ENCODE data around the gene JAG1. TPM values are rescaled to one million over a fixed set of nuclear protein-coding genes. Genes with fewer than 3 reads are reported as not detected.

The JAG1 gene
- total RNA-seq, 1 donor from 2014 or later, result 278 TPM

DNA sequence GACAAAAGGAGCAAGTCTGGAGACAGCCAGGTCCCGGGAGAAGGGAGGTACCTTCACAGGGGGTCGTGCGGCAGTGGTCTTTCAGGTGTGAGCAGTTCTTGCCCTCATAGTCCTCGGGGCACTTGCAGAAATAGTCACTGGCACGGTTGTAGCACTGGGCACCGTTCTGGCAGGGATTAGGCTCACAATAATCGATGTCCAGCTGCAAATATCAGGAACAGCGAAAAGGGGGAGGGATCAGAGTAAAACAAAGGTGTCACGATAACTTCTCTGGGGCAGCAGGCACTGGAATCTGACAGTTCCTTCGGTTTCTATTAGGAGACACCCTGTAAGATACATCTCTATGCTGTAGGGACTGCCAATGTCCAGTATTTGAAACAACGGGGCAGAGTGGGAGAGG is 25.9 kb downstream of the JAG1 start:
- peaks cover 53% of the 10 kb centered on the region for H3K4me1 ChIP-seq (ENCODE audit: insufficient read depth, low read length)
- TF ChIP-seq, protein P1, sequence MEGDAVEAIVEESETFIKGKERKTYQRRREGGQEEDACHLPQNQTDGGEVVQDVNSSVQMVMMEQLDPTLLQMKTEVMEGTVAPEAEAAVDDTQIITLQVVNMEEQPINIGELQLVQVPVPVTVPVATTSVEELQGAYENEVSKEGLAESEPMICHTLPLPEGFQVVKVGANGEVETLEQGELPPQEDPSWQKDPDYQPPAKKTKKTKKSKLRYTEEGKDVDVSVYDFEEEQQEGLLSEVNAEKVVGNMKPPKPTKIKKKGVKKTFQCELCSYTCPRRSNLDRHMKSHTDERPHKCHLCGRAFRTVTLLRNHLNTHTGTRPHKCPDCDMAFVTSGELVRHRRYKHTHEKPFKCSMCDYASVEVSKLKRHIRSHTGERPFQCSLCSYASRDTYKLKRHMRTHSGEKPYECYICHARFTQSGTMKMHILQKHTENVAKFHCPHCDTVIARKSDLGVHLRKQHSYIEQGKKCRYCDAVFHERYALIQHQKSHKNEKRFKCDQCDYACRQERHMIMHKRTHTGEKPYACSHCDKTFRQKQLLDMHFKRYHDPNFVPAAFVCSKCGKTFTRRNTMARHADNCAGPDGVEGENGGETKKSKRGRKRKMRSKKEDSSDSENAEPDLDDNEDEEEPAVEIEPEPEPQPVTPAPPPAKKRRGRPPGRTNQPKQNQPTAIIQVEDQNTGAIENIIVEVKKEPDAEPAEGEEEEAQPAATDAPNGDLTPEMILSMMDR (IDR thresholded peaks at IDR 0.05; ENCODE audit: insufficient read depth, low read depth, low read length), result no peak
- H3K4me3 Mint-ChIP-seq (ENCODE audit: unreplicated experiment), result peak overlapping the region; percentile 31

DNA sequence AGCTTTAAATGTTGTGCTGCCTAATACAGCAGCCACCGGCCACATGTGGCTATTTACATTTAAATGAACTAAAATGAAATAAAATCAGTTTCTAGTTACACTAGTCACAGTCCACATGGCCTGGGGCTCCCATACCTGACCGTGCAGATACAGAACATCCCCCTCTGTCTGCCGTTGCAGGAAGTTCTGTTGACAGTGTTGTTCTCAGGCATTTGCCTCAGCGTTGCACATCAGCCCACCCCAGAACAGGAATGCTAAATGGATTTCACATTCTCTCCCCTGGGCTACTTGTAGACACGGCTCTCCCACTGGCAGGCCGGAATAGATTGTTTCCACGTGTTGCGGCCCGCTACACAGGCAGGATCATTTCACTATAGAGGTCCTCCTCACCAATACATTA is 26.3 kb downstream of the JAG1 start:
- no peak for DNase-seq (ENCODE audit: low read depth)
- no peak overlapping the region for H3K4me3 ChIP-seq (ENCODE audit: insufficient read depth, low read depth, low read length)
- TF ChIP-seq EZH2 (IDR thresholded peaks at IDR 0.05; ENCODE audit: insufficient read depth, low read length), result no peak
- TF ChIP-seq, protein P1 (IDR thresholded peaks at IDR 0.05; ENCODE audit: insufficient read depth, low read depth, low read length), result peak; percentile 17
- peak overlapping the region; percentile 98 for H3K27ac Mint-ChIP-seq (ENCODE audit: unreplicated experiment)
- peaks cover 52% of the 10 kb centered on the region for H3K36me3 ChIP-seq (ENCODE audit: insufficient read depth, low read length)
- H3K4me1 ChIP-seq (ENCODE audit: insufficient read depth, low read length), result peaks cover 49% of the 10 kb centered on the region
- peaks cover 77% of the 10 kb centered on the region for H3K4me1 Mint-ChIP-seq (ENCODE audit: low read depth, unreplicated experiment)
- H4K20me1 ChIP-seq (ENCODE audit: insufficient read depth, low read length), result peaks cover 52% of the 10 kb centered on the region
- no peak overlapping the region for H3K4me2 ChIP-seq (ENCODE audit: low read length)
- H3K36me3 Mint-ChIP-seq (ENCODE audit: low read depth, unreplicated experiment), result peaks cover 45% of the 10 kb centered on the region
- H2AFZ ChIP-seq (ENCODE audit: low read depth, low read length), result no peak overlapping the region
- no peaks in the 10 kb centered on the region for H3K27me3 Mint-ChIP-seq (ENCODE audit: low read depth, unreplicated experiment)
- H3K27me3 ChIP-seq (ENCODE audit: insufficient read depth, low read length), result no peaks in the 10 kb centered on the region
- peaks cover 14% of the 10 kb centered on the region for H3K79me2 ChIP-seq (ENCODE audit: insufficient read depth, low read length)
- H3K9me3 ChIP-seq (ENCODE audit: insufficient read depth, low read depth, low read length), result no peaks in the 10 kb centered on the region
- peak overlapping the region; percentile 31 for H3K4me3 Mint-ChIP-seq (ENCODE audit: unreplicated experiment)
- no peak overlapping the region for H3K27ac ChIP-seq (ENCODE audit: low read depth, low read length)
- H3K9me3 Mint-ChIP-seq (ENCODE audit: unreplicated experiment), result no peaks in the 10 kb centered on the region
- H3K9ac ChIP-seq (ENCODE audit: low read length), result peak overlapping the region; percentile 43
- no peak for FAIRE-seq

More for the DNA sequence above, 25.9 kb downstream of the JAG1 start:
- Mint-ChIP-seq H3K9me3 (ENCODE audit: unreplicated experiment) (no peaks in the 10 kb centered on the region), H3K4me1 (ENCODE audit: low read depth, unreplicated experiment) (peaks cover 79% of the 10 kb centered on the region), H3K27ac (ENCODE audit: unreplicated experiment) (peak overlapping the region; percentile 98), H3K36me3 (ENCODE audit: low read depth, unreplicated experiment) (peaks cover 48% of the 10 kb centered on the region), H3K27me3 (ENCODE audit: low read depth, unreplicated experiment) (no peaks in the 10 kb centered on the region)
- Histone ChIP-seq H3K9ac (ENCODE audit: low read length) (peak overlapping the region; percentile 43), H3K4me2 (ENCODE audit: low read length) (peak overlapping the region; percentile 58), H3K4me3 (ENCODE audit: insufficient read depth, low read depth, low read length) (no peak overlapping the region), H3K79me2 (ENCODE audit: insufficient read depth, low read length) (peaks cover 18% of the 10 kb centered on the region), H3K27me3 (ENCODE audit: insufficient read depth, low read length) (no peaks in the 10 kb centered on the region), H4K20me1 (ENCODE audit: insufficient read depth, low read length) (peaks cover 56% of the 10 kb centered on the region), H2AFZ (ENCODE audit: low read depth, low read length) (no peak overlapping the region), H3K27ac (ENCODE audit: low read depth, low read length) (peak overlapping the region; percentile 82), H3K9me3 (ENCODE audit: insufficient read depth, low read depth, low read length) (no peaks in the 10 kb centered on the region), H3K36me3 (ENCODE audit: insufficient read depth, low read length) (peaks cover 51% of the 10 kb centered on the region)
- DNase-seq (ENCODE audit: low read depth) (no peak), FAIRE-seq (no peak)

DNA sequence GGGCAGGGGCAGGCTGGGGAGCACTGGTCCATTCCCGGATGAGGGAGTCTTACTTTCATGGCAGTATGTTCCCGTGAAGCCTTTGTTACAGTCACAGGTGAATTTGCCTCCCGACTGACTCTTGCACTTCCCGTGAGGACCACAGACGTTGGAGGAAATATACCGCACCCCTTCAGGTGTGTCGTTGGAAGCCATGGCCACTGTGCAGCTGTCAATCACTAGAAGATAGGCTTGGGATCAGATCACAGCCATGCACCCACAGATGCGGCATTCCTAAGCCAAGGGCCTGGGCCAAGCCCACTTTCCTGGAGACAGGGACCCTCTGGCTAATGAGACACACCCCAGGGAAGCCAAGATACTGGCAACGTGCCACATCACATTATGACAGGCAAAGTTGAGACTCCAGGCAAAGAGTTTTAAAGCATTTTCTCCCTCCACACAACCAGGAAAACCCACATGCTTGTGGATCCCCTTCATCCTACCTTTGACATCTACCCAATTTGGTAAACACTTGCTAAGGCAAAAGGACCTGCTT is 26.8 kb downstream of the JAG1 start:
- H3K27ac Mint-ChIP-seq (ENCODE audit: unreplicated experiment), result peak overlapping the region; percentile 98
- no peak overlapping the region for H3K27ac ChIP-seq (ENCODE audit: low read depth, low read length)

More for the DNA sequence above, 26.8 kb downstream of the JAG1 start:
- no peak for TF ChIP-seq EZH2 (IDR thresholded peaks at IDR 0.05; ENCODE audit: insufficient read depth, low read length)
- TF ChIP-seq, protein P1 (IDR thresholded peaks at IDR 0.05; ENCODE audit: insufficient read depth, low read depth, low read length), result no peak
- H3K4me1 ChIP-seq (ENCODE audit: insufficient read depth, low read length), result peaks cover 45% of the 10 kb centered on the region
- H3K4me2 ChIP-seq (ENCODE audit: low read length), result no peak overlapping the region
- no peaks in the 10 kb centered on the region for H3K27me3 ChIP-seq (ENCODE audit: insufficient read depth, low read length)
- no peak overlapping the region for H3K9ac ChIP-seq (ENCODE audit: low read length)
- Mint-ChIP-seq H3K4me3 (ENCODE audit: unreplicated experiment) (no peak overlapping the region), H3K9me3 (ENCODE audit: unreplicated experiment) (no peaks in the 10 kb centered on the region), H3K4me1 (ENCODE audit: low read depth, unreplicated experiment) (peaks cover 75% of the 10 kb centered on the region), H3K36me3 (ENCODE audit: low read depth, unreplicated experiment) (peaks cover 48% of the 10 kb centered on the region), H3K27me3 (ENCODE audit: low read depth, unreplicated experiment) (no peaks in the 10 kb centered on the region)
- H3K9me3 ChIP-seq (ENCODE audit: insufficient read depth, low read depth, low read length), result no peaks in the 10 kb centered on the region
- FAIRE-seq, result no peak
- peaks cover 56% of the 10 kb centered on the region for H3K36me3 ChIP-seq (ENCODE audit: insufficient read depth, low read length)
- peaks cover 12% of the 10 kb centered on the region for H3K79me2 ChIP-seq (ENCODE audit: insufficient read depth, low read length)
- no peak for DNase-seq (ENCODE audit: low read depth)
- no peak overlapping the region for H3K4me3 ChIP-seq (ENCODE audit: insufficient read depth, low read depth, low read length)
- H4K20me1 ChIP-seq (ENCODE audit: insufficient read depth, low read length), result peaks cover 50% of the 10 kb centered on the region
- H2AFZ ChIP-seq (ENCODE audit: low read depth, low read length), result no peak overlapping the region

Data from astrocyte (in vitro differentiated cells and primary cell).